ENCODE measurements around the gene COPS7B.

The COPS7B gene

DNA sequence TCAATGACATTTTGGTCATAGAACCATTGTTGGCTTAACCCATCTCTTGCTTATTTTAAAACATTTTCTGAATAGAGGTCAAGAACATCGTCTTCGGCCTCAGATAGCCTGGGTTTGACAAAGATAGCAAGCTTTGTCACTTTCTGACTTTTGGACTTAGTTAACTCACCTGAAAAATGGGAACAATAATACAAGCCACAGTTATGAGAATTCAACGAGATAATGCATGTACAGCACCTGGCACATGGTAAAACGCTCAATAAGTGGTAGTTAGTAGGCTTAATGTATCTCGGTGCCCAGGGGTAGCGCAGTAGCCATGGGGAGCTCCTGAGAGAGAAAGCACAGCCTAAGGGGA is 446 bp upstream of the COPS7B start:
- DNase-seq (ENCODE audit: low read depth): no peak

DNA sequence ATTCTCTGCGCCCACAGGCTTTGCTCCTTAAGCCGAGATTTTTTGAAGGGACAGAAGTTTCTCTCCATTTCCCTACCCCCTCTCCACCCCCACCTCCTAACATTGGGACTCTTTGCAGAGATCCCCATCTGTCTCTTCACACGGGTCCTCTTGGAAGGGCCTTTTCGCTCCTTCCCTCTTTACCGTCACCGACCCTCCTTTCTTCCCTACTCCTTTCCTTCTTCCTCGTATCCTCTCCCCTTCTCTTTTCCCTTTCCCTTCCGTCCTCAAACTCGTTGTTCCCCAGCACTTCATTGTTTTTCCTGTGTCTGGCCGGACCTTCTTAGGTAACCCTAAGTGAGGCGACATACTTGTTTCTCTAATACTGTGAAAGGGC is 660 bp downstream of the COPS7B start:
- no peak for DNase-seq (ENCODE audit: low read depth)

DNA sequence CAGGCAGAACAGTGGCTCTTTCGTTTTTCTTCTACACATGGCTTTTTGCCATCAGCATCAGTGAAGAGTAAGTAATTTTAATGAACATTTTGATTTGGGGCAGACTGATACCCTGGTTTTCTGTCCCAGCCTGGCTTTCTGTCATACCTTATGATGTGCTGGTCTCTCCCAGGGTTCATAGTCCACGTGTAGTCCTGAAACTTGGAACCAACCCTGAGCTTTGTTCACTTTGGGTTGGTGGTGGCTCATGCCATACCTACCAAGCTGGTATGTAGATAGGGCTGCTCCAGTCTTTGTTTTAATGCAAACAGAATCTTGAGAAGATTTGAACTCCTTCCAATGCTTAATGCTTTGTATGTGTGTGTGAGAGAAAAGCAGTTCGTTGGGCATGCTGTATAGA is 4.9 kb downstream of the COPS7B start:
- DNase-seq (ENCODE audit: low read depth): no peak

DNA sequence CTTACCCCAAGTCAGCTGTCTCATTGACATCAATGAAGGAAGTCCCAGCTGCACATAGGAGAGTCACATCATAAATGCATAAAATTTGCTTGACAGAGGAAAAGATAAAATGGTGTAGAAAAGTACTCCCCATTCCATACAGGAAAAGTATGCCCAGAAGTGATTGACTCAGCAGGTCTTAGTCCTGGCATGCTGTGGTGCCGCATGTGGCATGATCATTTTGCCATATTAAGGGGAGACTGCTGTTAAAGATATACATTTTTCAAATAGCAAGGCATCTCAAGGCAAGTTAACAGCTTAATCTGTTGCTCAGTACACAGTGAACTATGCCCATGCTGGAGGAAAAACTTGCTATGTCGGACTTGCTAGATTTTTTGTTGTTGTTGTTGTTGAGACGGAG is 8.1 kb downstream of the COPS7B start:
- no peak for DNase-seq (ENCODE audit: low read depth)

DNA sequence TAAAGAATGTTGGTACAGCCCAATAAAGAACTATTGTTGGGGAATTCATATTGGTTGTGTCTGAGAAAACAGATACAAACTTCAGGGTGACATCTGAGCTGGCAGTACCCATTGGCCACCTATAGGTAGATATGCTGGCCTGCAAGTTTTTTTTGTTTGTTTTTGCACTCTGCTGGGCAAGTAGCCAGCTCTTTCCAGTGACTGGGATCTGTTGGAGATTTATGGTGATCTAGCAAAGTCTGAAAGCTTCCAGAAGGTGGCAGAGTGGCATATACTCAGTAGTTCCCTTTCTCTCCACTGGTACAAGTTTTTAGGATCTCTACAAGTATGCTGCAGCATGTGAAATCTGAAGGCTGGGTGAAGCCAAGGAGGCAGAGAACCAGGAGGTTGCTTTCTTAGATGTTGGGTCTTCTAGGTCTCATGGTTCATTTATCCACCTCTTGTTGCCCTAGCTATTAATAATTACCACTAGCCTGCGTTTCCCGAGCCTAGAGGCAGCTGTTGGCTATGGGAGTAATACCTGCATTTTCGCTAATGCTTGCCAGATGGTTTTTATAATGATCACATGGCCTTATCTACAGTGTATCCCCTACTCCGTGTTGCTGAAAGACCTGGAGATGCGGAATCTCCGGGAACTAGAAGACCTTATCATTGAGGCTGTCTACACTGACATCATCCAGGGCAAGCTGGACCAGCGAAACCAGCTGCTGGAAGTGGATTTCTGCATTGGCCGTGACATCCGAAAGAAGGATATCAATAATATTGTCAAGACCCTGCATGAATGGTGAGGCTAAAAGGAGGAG is 9.5 kb downstream of the COPS7B start:
- DNase-seq (ENCODE audit: low read depth): no peak

DNA sequence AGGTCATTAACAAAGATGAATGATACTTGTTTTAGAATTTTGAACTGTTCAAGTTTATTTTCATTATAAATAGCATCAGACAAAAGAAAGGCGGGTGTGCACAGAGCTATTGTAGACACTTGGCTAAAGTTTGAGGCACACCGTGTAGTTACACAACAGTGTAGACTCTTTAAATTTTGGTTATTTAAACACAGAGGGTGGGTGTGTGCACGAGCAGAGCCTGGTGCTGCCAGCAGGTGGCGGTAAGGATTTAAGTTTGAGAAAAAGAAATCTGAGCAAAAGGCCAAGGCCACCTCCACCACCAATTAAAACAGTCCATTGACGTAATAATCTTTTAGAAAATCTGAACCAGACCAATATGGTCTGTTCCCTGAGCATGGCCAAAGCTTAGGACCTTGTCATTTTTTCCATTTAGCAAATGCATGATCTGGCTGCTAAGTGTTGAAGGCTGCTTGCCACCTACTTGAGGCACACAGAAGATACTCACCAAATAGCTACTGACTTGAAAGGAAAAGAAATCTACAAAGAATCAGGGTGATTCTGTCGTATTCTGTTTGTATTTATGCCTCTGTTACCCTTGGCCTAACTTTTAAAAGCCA is 14.3 kb downstream of the COPS7B start:
- no peak for DNase-seq (ENCODE audit: low read depth)

DNA sequence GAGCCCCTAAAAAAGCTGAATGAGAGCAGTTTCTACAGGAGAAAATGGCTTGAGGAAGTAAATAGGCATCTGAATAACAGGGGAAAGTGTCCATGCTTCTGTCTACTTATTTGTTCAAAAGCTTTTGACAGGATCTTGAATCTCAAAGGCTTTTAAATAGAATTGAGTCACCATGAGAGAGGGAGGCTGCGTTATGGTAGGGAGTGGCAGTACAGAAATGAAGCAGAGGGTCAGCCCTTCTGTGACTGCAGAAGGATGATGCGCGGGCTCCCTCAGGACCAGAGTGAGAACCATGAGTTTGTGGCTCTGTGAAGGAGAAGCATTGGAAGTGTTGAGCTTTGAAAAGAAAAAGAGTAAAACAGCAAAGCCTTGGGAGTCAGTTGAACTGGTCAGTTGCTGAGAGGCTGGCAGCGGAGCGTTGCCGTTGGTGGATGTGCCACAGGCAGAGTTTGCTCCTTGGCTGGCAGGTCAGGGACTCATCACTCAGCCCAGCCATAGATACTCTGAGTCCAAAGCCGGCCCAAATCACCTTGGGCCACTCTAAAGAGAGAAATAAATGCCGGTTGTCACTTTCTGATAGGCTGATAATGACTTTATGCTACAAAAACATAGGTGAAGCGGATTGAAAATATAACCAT is 17.4 kb downstream of the COPS7B start:
- no peak for DNase-seq (ENCODE audit: low read depth)

DNA sequence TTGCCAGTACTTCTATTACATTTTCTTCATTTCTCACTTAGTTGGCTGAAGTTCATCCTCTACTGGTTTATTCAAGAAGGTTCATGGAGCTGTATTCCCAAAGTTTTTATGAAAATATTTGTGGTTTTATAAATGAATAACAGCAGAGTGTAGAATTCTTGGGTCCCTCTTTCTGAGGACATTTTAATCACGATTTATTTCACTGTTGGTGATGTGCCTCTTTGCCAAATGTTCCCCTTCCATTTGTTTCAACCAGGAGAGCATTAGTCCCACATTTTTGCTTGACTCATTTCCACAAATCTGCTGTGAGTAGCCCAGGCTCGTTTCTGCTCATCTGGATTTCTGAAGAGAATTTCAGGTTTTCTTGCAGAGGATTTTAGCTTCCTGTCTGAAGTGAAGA is 20.8 kb downstream of the COPS7B start:
- no peak for DNase-seq (ENCODE audit: low read depth)

DNA sequence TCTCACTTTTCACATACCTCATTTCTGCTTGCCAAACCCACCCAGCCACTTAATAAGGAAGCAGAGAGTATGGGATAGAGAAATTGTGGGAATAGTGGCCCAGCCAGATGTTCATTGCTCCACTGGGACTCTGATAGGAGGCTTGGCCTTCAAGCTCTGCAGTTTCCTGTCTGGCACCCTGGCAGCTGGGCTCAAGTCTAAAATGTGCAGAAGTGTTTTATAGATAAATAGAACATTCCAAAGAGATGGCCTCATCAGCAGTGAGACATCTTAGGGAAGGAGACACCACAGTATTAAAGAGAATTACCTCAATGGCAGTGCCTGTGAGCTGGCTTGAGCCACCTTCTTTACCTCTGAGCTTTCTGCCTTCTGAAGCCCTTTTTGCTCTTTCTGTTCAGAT is 24.7 kb downstream of the COPS7B start:
- no peak for DNase-seq (ENCODE audit: low read depth)

DNA sequence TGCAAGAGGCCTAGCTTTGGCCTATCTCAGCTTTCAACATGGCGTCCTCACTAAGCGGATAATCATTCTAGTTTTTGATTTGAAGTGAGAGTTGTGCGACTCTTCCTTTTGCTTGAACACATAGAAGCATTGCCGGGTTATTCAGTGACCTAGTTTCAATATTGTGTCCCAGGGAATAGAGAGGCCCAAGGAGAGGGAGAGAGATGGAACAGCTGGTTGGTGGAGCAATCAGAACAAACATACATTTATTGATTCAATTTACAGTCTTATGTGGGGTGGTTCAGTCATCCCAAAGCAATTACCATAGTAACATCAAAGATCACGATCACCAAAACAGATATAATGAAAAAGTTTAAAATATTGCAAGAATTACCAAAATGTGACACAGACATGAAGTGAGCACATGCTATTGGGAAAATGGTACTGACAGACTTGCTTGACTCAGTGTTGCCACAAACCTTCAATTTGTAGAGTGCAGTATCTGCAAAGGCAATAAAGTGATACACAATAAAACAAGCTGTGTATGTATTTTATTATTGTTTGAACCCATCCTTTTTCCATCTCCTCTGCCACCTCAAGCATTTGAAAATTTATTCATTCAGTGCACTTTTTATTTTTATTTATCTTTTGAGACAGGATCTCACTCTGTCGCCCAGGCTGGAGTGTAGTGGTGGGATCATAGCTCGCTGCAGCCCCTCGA is 30.2 kb downstream of the COPS7B start:
- DNase-seq (ENCODE audit: low read depth): no peak

DNA sequence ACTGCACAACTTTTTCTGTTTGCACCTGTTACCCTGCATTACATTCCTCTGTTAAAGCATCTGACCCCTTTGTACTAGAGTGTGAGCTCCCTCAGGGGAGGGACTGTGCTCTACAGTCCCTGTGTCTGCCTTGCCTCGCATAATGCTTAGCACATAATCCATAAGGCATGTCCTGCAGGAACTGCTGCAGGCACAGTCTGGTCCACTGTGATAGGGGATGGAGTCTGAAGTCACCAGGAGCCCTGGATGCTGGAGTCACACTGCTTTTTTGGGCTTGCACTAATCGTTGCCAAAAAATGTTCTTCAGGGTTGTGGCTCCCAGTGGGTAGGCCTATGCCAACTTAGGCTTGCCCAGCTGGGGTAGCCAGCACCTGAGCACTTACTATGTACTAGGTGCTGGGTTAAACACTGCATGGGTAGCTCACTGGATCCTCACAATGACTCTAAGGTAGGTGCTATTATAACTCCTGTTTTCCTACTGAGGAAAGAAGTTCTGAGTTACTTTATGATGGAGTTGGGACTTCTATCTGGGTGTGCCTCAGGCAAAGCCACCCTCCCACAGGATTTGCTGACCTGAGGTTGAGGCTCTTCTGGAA is 33.3 kb downstream of the COPS7B start:
- no peak for DNase-seq (ENCODE audit: low read depth)

DNA sequence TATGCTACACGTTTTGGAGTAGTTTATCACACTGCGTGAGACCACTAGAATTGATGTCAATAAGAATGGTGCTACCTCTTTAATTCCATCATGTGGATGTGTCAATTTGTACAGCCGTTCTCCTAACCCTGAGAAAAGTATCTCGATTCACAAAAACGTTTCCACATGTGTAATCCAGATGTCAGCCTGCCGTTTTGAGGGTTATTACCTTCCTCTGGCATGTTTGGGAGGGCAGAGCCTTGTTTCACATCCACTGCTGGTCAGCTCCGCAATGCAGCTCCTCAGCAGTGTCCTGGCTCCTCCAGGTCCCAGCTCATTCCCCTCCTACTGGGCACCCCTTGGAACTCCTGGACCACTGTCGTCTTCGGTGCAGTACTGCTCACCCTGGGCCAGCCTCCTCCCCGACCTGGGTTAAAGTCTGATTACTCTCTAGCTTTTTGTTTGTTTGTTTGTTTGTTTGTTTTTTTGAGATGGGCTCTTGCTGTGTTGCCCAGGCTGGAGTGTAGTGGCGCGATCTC is 34.6 kb downstream of the COPS7B start:
- no peak for DNase-seq (ENCODE audit: low read depth)

DNA sequence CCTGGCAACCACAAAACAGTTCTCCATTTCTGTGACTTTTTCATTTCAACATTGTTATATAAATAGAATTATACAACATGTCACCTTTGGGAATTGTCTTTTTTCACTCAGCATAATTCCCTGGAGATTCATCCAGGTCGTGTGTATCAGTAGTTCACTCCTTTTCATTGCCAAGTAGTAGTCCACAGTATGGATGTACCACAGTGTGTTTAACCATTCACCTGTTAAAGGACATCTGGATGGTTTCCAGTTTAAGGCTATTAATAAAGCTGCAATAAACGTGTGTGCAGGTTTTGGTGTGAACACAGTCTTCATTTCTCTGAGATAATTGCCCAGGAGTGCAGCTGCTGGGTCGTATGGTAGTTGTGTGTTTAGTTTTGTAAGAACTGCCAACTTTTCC is 35.7 kb downstream of the COPS7B start:
- DNase-seq (ENCODE audit: low read depth): no peak

DNA sequence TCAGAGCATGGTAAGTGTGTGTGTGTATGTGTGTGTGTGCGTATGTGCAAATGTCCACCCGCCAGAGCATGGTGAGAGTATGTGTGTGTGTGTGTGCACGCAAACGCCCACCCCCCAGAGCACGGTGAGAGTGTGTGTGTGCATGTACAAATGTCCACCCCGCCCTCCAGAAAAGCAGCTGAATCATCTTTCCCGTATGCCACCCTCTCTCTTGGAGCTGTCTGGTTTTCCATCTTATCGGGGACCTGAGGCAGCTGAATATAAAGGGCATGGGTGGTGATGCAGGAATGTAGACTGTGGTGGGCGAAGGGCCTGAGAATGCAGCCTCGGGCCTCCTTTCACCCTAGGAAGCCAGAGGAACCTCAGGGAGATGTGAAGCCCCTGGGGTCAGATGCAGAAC is 66.9 kb downstream of the COPS7B start:
- no peak for DNase-seq (ENCODE audit: low read depth)

DNA sequence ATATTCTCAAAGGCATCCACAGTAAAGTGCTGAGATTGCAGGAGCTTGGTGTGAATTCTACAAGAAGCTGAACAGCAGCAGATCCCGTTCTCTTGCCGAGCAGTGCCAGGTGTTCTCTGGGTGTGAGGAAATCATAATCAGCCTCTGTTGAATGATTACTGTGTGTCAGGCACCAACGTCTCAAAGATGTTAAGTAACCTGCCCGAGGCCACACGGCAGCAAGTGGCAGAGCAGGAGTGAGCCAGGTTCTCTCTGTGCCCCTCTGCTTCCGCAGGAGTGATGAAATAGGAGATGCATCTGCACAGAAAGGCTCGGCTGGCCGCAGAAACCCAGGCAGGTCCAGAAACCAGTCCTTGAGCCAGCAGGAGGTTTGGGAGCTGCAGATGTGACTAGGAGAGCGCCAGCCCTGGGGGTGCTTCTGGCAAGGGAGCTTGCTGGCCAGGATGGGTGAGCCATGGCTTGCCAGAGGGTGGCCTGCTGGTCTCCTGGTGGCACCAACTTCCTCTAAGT is 68.4 kb downstream of the COPS7B start:
- DNase-seq (ENCODE audit: low read depth): no peak

DNA sequence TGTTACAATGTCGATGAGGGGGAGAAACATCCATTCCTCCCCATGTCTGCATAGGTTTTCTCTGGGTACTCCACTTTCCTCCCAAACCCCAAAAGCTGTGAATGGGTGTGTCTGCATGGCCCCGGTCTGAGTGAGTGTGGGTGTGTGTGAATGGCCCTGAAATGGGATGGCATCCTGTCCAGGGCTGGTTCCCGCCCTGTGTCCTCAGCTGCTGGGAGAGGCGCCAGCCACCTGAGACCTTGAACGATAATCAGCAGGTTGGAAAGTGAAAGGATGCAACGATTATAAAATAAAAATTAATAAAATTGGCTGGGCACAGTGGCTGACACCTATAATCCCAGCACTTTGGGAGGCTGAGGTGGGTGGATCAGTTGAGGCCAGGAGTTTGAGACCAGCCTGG is 70.7 kb downstream of the COPS7B start:
- no peak for DNase-seq (ENCODE audit: low read depth)
